Measurements from ENCODE around the gene RMC1.

Gene RMC1

DNA sequence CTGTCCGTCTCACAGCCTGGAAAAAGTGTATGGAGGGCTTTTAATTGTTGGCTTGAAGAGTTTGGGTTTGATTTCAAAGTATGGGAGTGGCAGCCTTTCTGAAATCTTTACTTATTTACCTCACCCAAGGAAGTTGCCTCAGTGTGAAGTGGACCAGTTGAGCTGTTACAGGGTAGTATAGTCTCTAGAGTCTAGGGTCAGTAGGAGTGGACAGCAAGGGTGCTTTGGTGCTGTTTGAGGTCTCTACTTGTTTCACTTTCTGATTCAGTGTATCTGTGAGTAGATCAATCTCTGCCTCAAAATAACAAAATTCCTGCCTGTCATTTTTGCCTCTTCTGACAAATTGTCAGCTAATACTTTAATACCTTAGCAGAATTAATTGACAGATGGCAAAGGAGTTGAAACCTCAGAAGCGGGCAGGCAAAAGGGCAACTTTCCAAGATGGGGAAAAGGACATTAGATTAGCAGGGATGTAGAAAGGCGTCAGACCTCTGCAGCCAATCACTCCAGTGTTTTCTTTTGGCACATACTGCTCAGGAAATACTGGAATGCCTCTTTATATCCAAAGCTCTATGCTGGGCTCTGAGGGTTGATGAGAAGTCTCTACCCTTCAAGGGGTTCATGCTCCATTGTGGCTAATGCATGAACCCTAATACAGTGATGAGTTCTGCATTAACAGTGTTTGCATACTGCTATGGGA, 44.3 kb upstream of the RMC1 start:
- TF ChIP-seq SPI1 (IDR thresholded peaks at IDR 0.05; ENCODE audit: borderline replicate concordance, low read depth) (no peak), POLR2AphosphoS5 (IDR thresholded peaks at IDR 0.05; ENCODE audit: low read depth) (no peak), GABPA (IDR thresholded peaks at IDR 0.05; ENCODE audit: low read depth) (no peak)
- TF ChIP-seq, protein P1, sequence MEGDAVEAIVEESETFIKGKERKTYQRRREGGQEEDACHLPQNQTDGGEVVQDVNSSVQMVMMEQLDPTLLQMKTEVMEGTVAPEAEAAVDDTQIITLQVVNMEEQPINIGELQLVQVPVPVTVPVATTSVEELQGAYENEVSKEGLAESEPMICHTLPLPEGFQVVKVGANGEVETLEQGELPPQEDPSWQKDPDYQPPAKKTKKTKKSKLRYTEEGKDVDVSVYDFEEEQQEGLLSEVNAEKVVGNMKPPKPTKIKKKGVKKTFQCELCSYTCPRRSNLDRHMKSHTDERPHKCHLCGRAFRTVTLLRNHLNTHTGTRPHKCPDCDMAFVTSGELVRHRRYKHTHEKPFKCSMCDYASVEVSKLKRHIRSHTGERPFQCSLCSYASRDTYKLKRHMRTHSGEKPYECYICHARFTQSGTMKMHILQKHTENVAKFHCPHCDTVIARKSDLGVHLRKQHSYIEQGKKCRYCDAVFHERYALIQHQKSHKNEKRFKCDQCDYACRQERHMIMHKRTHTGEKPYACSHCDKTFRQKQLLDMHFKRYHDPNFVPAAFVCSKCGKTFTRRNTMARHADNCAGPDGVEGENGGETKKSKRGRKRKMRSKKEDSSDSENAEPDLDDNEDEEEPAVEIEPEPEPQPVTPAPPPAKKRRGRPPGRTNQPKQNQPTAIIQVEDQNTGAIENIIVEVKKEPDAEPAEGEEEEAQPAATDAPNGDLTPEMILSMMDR (IDR thresholded peaks at IDR 0.05; ENCODE audit: insufficient read depth, low read length): no peak
- TF ChIP-seq, protein P2, sequence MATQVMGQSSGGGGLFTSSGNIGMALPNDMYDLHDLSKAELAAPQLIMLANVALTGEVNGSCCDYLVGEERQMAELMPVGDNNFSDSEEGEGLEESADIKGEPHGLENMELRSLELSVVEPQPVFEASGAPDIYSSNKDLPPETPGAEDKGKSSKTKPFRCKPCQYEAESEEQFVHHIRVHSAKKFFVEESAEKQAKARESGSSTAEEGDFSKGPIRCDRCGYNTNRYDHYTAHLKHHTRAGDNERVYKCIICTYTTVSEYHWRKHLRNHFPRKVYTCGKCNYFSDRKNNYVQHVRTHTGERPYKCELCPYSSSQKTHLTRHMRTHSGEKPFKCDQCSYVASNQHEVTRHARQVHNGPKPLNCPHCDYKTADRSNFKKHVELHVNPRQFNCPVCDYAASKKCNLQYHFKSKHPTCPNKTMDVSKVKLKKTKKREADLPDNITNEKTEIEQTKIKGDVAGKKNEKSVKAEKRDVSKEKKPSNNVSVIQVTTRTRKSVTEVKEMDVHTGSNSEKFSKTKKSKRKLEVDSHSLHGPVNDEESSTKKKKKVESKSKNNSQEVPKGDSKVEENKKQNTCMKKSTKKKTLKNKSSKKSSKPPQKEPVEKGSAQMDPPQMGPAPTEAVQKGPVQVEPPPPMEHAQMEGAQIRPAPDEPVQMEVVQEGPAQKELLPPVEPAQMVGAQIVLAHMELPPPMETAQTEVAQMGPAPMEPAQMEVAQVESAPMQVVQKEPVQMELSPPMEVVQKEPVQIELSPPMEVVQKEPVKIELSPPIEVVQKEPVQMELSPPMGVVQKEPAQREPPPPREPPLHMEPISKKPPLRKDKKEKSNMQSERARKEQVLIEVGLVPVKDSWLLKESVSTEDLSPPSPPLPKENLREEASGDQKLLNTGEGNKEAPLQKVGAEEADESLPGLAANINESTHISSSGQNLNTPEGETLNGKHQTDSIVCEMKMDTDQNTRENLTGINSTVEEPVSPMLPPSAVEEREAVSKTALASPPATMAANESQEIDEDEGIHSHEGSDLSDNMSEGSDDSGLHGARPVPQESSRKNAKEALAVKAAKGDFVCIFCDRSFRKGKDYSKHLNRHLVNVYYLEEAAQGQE (IDR thresholded peaks at IDR 0.05; ENCODE audit: insufficient replicate concordance, low read depth): no peak
- Histone ChIP-seq H3K27ac (replicated peaks) (no peak overlapping the region), H3K27me3 (ENCODE audit: insufficient read depth, poor library complexity, severe bottlenecking) (no peaks in the 10 kb centered on the region), H3K4me3 (replicated peaks; ENCODE audit: insufficient read depth, low read length) (no peak overlapping the region)
- no peak for DNase-seq (ENCODE audit: low read depth in 1 of 2, low spot score in 1 of 2)

DNA sequence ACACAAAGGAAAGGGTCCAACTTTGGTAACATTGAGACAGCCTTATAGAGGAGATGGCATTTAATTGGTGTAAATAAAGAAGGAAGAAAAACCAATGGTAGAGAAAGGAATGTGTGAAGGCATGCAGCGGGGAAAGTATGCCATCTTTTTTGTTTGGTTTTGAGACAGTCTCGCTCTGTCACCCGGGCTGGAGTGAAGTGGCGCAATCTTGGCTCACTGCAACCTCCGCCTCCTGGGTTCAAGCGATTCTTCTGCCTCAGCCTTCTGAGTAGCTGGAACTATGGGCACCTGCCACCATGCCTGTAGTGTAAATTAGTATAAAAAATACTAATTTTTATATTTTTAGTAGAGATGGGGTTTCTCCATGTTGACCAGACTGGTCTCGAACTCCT, 43.8 kb upstream of the RMC1 start:
- Histone ChIP-seq H3K4me3 (replicated peaks; ENCODE audit: insufficient read depth, low read length) (no peak overlapping the region), H3K27ac (replicated peaks) (no peak overlapping the region), H3K27me3 (ENCODE audit: insufficient read depth, poor library complexity, severe bottlenecking) (no peaks in the 10 kb centered on the region)
- TF ChIP-seq, protein P1 (IDR thresholded peaks at IDR 0.05; ENCODE audit: insufficient read depth, low read length): no peak
- TF ChIP-seq, protein P2 (IDR thresholded peaks at IDR 0.05; ENCODE audit: insufficient replicate concordance, low read depth): no peak
- TF ChIP-seq SPI1 (IDR thresholded peaks at IDR 0.05; ENCODE audit: borderline replicate concordance, low read depth): no peak
- TF ChIP-seq GABPA (IDR thresholded peaks at IDR 0.05; ENCODE audit: low read depth): no peak
- DNase-seq (ENCODE audit: low read depth in 1 of 2, low spot score in 1 of 2): no peak

DNA sequence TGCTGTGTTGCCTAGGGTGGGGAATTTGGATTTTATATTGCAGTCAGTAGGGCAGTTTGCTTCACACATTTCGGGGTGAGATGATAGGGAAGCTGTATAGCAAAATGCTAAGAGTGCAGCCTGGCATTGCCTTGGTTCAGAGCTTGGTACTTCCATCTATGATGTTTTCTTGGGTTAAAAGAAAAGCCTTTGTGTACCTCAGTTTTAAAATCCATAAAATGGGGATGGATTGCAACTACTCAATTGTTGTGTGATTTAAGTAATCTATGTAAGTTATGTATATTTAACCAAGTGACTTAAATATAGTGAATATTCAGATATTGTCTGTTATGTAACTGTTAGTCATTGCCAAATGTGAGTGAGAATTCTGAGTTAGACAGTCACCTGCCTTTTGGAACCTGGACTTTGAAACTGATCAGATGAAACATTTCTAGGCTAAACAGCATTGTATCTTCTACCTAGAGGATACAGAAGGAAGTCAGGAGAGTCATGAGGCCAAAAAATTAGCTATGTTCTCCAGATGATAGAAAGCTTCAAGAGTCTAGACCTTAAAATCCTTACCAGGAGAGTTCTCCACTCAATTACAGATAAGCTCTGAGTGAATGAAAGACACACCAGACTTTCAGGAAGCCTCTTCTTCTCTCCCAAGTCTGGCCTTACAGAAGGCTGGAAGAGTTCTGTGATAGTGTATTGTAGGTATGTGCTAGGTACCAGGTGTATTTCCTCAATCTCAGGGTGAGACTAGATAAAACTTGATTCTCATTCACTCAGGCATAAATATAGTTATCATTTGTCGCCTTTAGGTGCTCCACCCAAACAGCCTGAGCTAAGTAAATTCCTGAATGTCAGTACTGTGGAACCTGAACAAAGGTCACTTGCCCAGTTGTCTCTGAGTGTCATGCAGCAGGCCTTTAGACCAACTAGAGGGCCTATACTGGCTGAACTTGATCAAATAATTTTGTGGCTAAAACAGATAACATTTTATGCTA, 42.7 kb upstream of the RMC1 start:
- no peak for DNase-seq (ENCODE audit: low read depth in 1 of 2, low spot score in 1 of 2)
- Histone ChIP-seq H3K27me3 (ENCODE audit: insufficient read depth, poor library complexity, severe bottlenecking) (no peaks in the 10 kb centered on the region), H3K27ac (replicated peaks) (no peak overlapping the region), H3K4me3 (replicated peaks; ENCODE audit: insufficient read depth, low read length) (no peak overlapping the region)
- TF ChIP-seq, protein P1 (IDR thresholded peaks at IDR 0.05; ENCODE audit: insufficient read depth, low read length): no peak
- TF ChIP-seq, protein P2 (IDR thresholded peaks at IDR 0.05; ENCODE audit: insufficient replicate concordance, low read depth): no peak
- TF ChIP-seq GABPA (IDR thresholded peaks at IDR 0.05; ENCODE audit: low read depth) (no peak), SPI1 (IDR thresholded peaks at IDR 0.05; ENCODE audit: borderline replicate concordance, low read depth) (no peak), POLR2AphosphoS5 (IDR thresholded peaks at IDR 0.05; ENCODE audit: low read depth) (no peak)
